Panc1 (cell line): ENCODE data around the gene ZNF726. TPM values are rescaled to one million over a fixed set of nuclear protein-coding genes. Genes with fewer than 3 reads are reported as not detected.

Experiments used
- ATAC-seq: fragments of 200-7000 bp; cut with Tn5 transposase; 2 replicates; pipeline ENCODE4 v1.9.1; 2020; ENCODE audit warnings: mild to moderate bottlenecking, moderate library complexity
- BruUV-seq: library from RNA; stranded (reverse); fragments of 400-500 nt; replicated peaks from 2 replicates; lab custom pipeline; 2021; lab: Mats Ljungman, UMichigan
- CTCF ChIA-PET: fragments of 300-600 bp; sonication (Branson Sonifier 250); formaldehyde crosslinking; loops from one replicate; lab custom pipeline; 2022; ENCODE audit warnings: antibody characterized with exemption; lab: Charles Lee
- POLR2A ChIA-PET: fragments of 300-600 bp; sonication (Branson Sonifier 250); formaldehyde crosslinking; loops from one replicate; lab custom pipeline; 2022; ENCODE audit warnings: antibody characterized with exemption; lab: Charles Lee
- DNase-seq: peaks from one replicate; pipeline ENCODE4 v3.0.0-alpha.2; 2010; ENCODE audit warnings: low read depth, low spot score
- H3K27ac ChIP-seq: 2 replicates; pipeline ENCODE4 v1.5.1; 2011; ENCODE audit warnings: mild to moderate bottlenecking, low read length, inconsistent platforms
- H3K27me3 ChIP-seq: fragments of 200-500 bp; sonication (Bioruptor generic); 2 replicates; pipeline ENCODE4 v1.6.0; 2014; ENCODE audit warnings: low read length, inconsistent platforms; ENCODE audit not compliant: control insufficient read depth, insufficient read depth
- H3K36me3 ChIP-seq: fragments of 200-500 bp; sonication (Bioruptor generic); 2 replicates; pipeline ENCODE4 v1.5.1; 2014; ENCODE audit warnings: inconsistent platforms, mild to moderate bottlenecking, low read length, moderate library complexity; ENCODE audit not compliant: control insufficient read depth, insufficient read depth
- H3K4me1 ChIP-seq: 2 replicates; pipeline ENCODE4 v1.5.1; 2011; ENCODE audit warnings: inconsistent platforms, mild to moderate bottlenecking, low read length, moderate library complexity; ENCODE audit not compliant: control insufficient read depth, insufficient read depth
- H3K4me3 ChIP-seq, 2 experiments: 2 replicates each; pipeline ENCODE4 v1.5.1; 2011 to 2012; ENCODE audit warnings: low read depth in 2 of 2, low read length in 2 of 2, mild to moderate bottlenecking in 2 of 2, inconsistent platforms in 1 of 2, moderate library complexity in 1 of 2
- H3K9me3 ChIP-seq: fragments of 200-500 bp; sonication (Bioruptor generic); 2 replicates; pipeline ENCODE4 v1.5.1; 2014; ENCODE audit warnings: low read depth, mild to moderate bottlenecking, inconsistent platforms, low read length, moderate library complexity; ENCODE audit not compliant: control insufficient read depth, insufficient read depth
- POLR2AphosphoS5 ChIP-seq: IDR thresholded peaks from 2 replicates; pipeline ENCODE4 v1.6.1; 2012; ENCODE audit warnings: mild to moderate bottlenecking, low read depth, low read length, moderate library complexity
- SIN3A ChIP-seq: IDR thresholded peaks from 2 replicates; pipeline ENCODE4 v1.6.1; 2012; ENCODE audit warnings: low read depth, mild to moderate bottlenecking, low read length, moderate library complexity, borderline replicate concordance; ENCODE audit not compliant: insufficient read depth
- TCF7L2 ChIP-seq: IDR thresholded peaks from 2 replicates; pipeline ENCODE4 v1.6.1; 2011; ENCODE audit warnings: mild to moderate bottlenecking, low read depth, low read length, inconsistent platforms
- in situ Hi-C: cut with HindIII; loops from 2 replicates; pipeline ENCODE4 v1.10.0; 2016; ENCODE audit warnings: low sequenced_read_pairs, low pct_unique_long_range_greater_than_20kb
- intact Hi-C: fragments of 100-400 bp; cut with micrococcal nuclease; formaldehyde crosslinking; loops from one replicate; pipeline ENCODE4 v1.10.0; 2022; ENCODE audit not compliant: unreplicated experiment
- total RNA-seq: library from RNA; stranded (reverse); gene quantifications from one replicate; pipeline ENCODE4 v1.2.1, GENCODE V29; 2021; ENCODE audit not compliant: unreplicated experiment
- TF ChIP-seq, protein P1 (sequence below): fragments of 450-650 bp; IDR thresholded peaks from 2 replicates; pipeline ENCODE4 v1.5.1; 2017; ENCODE audit warnings: mild to moderate bottlenecking
- TF ChIP-seq, protein P2 (sequence below), 2 experiments: IDR thresholded peaks; 2 replicates each; pipeline ENCODE4 v1.6.1; 2011 to 2012; ENCODE audit warnings: low read depth in 2 of 2, control low read depth in 1 of 2, low read length in 1 of 2, mild to moderate bottlenecking in 1 of 2, moderate library complexity in 1 of 2; ENCODE audit not compliant: insufficient read depth in 1 of 2

ZNF726 gene
- total RNA-seq, 1 experiment from 2014 or later = 7.2 TPM

DNA sequence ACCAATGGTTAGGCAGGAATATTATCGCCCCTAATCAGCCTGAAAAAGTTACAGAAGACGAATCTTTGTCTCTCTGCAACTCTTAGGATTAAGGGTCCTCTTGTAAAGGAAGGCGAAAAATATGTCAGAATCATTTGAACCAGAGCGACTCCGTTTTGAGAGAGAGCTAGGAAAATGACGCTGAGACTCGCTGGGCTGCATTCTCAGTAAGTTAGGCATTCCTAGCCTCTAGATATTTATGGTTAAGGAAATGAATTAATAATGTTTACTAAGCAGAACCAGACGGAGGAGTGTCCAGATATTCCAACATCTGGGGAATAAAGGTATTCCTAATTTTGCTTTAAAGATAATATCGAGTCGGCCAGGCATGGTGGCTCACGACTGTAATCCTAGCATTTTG, 755 bp upstream of the ZNF726 start:
- CTCF ChIA-PET = no interaction called here
- Histone ChIP-seq H3K4me3 (peak overlapping the region; percentile 76 to 80), H3K9me3 (no peaks in the 10 kb centered on the region; the same call in 1 of the 2 replicates), H3K27me3 (no peaks in the 10 kb centered on the region), H3K36me3 (no peaks in the 10 kb centered on the region; the same call in 1 of the 2 replicates), H3K27ac (peak overlapping the region; percentile 83), H3K4me1 (0 out of 2 replicates have a peak, but pooled peaks cover 4% of the 10 kb centered on the region)
- intact Hi-C loops = loop anchor here (10.0 kb wide), 1 partner anchor 121 kb away; no protein-coding TSS in a partner anchor
- no peak for TF ChIP-seq TCF7L2
- TF ChIP-seq, protein P1, sequence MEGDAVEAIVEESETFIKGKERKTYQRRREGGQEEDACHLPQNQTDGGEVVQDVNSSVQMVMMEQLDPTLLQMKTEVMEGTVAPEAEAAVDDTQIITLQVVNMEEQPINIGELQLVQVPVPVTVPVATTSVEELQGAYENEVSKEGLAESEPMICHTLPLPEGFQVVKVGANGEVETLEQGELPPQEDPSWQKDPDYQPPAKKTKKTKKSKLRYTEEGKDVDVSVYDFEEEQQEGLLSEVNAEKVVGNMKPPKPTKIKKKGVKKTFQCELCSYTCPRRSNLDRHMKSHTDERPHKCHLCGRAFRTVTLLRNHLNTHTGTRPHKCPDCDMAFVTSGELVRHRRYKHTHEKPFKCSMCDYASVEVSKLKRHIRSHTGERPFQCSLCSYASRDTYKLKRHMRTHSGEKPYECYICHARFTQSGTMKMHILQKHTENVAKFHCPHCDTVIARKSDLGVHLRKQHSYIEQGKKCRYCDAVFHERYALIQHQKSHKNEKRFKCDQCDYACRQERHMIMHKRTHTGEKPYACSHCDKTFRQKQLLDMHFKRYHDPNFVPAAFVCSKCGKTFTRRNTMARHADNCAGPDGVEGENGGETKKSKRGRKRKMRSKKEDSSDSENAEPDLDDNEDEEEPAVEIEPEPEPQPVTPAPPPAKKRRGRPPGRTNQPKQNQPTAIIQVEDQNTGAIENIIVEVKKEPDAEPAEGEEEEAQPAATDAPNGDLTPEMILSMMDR = no peak
- TF ChIP-seq POLR2AphosphoS5 = no peak
- TF ChIP-seq SIN3A = no peak
- TF ChIP-seq, protein P2, sequence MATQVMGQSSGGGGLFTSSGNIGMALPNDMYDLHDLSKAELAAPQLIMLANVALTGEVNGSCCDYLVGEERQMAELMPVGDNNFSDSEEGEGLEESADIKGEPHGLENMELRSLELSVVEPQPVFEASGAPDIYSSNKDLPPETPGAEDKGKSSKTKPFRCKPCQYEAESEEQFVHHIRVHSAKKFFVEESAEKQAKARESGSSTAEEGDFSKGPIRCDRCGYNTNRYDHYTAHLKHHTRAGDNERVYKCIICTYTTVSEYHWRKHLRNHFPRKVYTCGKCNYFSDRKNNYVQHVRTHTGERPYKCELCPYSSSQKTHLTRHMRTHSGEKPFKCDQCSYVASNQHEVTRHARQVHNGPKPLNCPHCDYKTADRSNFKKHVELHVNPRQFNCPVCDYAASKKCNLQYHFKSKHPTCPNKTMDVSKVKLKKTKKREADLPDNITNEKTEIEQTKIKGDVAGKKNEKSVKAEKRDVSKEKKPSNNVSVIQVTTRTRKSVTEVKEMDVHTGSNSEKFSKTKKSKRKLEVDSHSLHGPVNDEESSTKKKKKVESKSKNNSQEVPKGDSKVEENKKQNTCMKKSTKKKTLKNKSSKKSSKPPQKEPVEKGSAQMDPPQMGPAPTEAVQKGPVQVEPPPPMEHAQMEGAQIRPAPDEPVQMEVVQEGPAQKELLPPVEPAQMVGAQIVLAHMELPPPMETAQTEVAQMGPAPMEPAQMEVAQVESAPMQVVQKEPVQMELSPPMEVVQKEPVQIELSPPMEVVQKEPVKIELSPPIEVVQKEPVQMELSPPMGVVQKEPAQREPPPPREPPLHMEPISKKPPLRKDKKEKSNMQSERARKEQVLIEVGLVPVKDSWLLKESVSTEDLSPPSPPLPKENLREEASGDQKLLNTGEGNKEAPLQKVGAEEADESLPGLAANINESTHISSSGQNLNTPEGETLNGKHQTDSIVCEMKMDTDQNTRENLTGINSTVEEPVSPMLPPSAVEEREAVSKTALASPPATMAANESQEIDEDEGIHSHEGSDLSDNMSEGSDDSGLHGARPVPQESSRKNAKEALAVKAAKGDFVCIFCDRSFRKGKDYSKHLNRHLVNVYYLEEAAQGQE (IDR thresholded peaks at IDR 0.05; ENCODE audit: insufficient read depth in 1 of 2, low read depth in 2 of 2, low read length in 1 of 2) = no peak
- DNase-seq = no peak
- POLR2A ChIA-PET = no interaction called here
- in situ Hi-C loops = no loop called here
- ATAC-seq = no peak
- BruUV-seq = no TSS peak

DNA sequence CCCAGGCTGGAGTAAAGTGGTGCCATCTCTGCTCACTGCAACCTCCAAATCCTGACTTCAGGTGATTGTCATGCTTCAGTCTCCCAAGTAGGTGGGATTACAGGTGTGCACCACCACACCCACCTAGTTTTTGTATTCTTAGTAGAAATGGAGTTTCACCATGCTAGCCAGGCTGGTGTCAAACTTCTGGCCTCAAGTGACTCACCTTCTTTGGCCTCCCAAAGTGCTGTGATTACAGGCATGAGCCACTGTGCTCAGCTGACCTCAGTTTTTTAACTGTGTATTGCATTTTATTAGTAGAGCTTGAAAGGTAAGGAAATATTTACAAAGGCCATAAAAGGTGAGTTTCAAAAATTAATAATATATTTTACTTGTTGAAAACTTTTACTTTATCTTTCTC, 2.3 kb downstream of the ZNF726 start:
- in situ Hi-C loops = no loop called here
- no TSS peak for BruUV-seq
- Histone ChIP-seq H3K27ac (no peak overlapping the region), H3K27me3 (no peaks in the 10 kb centered on the region), H3K9me3 (no peaks in the 10 kb centered on the region; the same call in 1 of the 2 replicates), H3K4me1 (0 out of 2 replicates have a peak, but pooled peaks cover 4% of the 10 kb centered on the region), H3K4me3 (no peak overlapping the region), H3K36me3 (peaks cover 3% of the 10 kb centered on the region; the same call in 1 of the 2 replicates)
- TF ChIP-seq SIN3A (no peak), TCF7L2 (no peak), POLR2AphosphoS5 (no peak)
- TF ChIP-seq, protein P1 = no peak
- TF ChIP-seq, protein P2 (IDR thresholded peaks at IDR 0.05; ENCODE audit: insufficient read depth in 1 of 2, low read depth in 2 of 2, low read length in 1 of 2) = no peak
- DNase-seq (no peak), ATAC-seq (no peak)
- intact Hi-C loops = loop anchor here (10.0 kb wide), 1 partner anchor 118 kb away; no protein-coding TSS in a partner anchor
- POLR2A ChIA-PET = no interaction called here
- CTCF ChIA-PET = no interaction called here
